GM19328 (cell line): ENCODE measurements around the gene TRIM47.
A peak's percentile ranks its signal among the peaks of the same experiment; 100 is the strongest.

Experiments used
- ATAC-seq: cut with Tn5 transposase; IDR thresholded peaks from one replicate; pipeline ENCODE4 v1.9.1; 2021; ENCODE audit warnings: mild to moderate bottlenecking, moderate library complexity; ENCODE audit not compliant: unreplicated experiment

The TRIM47 gene

GRCh38 chr17:75909051-75909811 is 30.9 kb upstream of the TRIM47 start:
- no peak for ATAC-seq

- no peak for ATAC-seq
These were observed 29.8 kb upstream of the TRIM47 start for GRCh38 chr17:75908201-75908600.

GRCh38 chr17:75906143-75906884 is 27.9 kb upstream of the TRIM47 start:
- ATAC-seq: no peak

GRCh38 chr17:75904749-75905521 is 26.6 kb upstream of the TRIM47 start, which contains the start of gene MRPL38:
Gene MRPL38 (minus strand): TSS chr17:75904884. CDS start chr17:75904875, 9 bp downstream.
- peak; percentile 95 for ATAC-seq

GRCh38 chr17:75902406-75902805 is 24.0 kb upstream of the TRIM47 start:
- ATAC-seq: no peak

GRCh38 chr17:75901727-75902126 is 23.3 kb upstream of the TRIM47 start:
- ATAC-seq: no peak

- ATAC-seq: no peak
These were observed 22.5 kb upstream of the TRIM47 start for GRCh38 chr17:75900691-75901533.

GRCh38 chr17:75899767-75900468 is 21.5 kb upstream of the TRIM47 start:
- ATAC-seq: no peak

GRCh38 chr17:75899353-75899752 is 21.0 kb upstream of the TRIM47 start:
- no peak for ATAC-seq

GRCh38 chr17:75898791-75899190 is 20.4 kb upstream of the TRIM47 start:
- ATAC-seq: no peak

- no peak for ATAC-seq
These were observed 19.7 kb upstream of the TRIM47 start for GRCh38 chr17:75898065-75898464.

- ATAC-seq: no peak
These were observed 19.0 kb upstream of the TRIM47 start for GRCh38 chr17:75897160-75898019.

GRCh38 chr17:75896415-75897159 is 18.2 kb upstream of the TRIM47 start, which contains the start of gene TRIM65:
Gene TRIM65 (minus strand): TSS chr17:75896951. CDS start chr17:75896937, 14 bp downstream.
- peak; percentile 50 for ATAC-seq

- no peak for ATAC-seq
These were observed 17.2 kb upstream of the TRIM47 start for GRCh38 chr17:75895370-75896155.

- ATAC-seq: no peak
These were observed 15.8 kb upstream of the TRIM47 start for GRCh38 chr17:75894049-75894733.

- no peak for ATAC-seq
These were observed 15.1 kb upstream of the TRIM47 start for GRCh38 chr17:75893305-75894048.
